WERI-Rb-1 (cell line): Measurements from ENCODE around the gene FMN2.

ENCODE experiments used
- DNase-seq: peaks from one replicate; pipeline ENCODE4 v3.0.0-alpha.2; 2020
- H3K27ac ChIP-seq: fragments of 250-450 bp; sonication (Bioruptor Pico); 2 replicates; pipeline ENCODE4 v1.5.1; 2020; ENCODE audit warnings: mild to moderate bottlenecking, moderate library complexity
- H3K27me3 ChIP-seq: fragments of 250-450 bp; sonication (Bioruptor Pico); 2 replicates; pipeline ENCODE4 v1.5.1; 2021; ENCODE audit warnings: mild to moderate bottlenecking, low read depth, moderate library complexity; ENCODE audit not compliant: insufficient read depth, severe bottlenecking
- H3K36me3 ChIP-seq: fragments of 250-450 bp; sonication (Bioruptor Pico); 2 replicates; pipeline ENCODE4 v1.5.1; 2020; ENCODE audit warnings: mild to moderate bottlenecking, moderate library complexity
- H3K4me3 ChIP-seq: 2 replicates; pipeline ENCODE4 v1.5.1; 2011; ENCODE audit warnings: low read depth, mild to moderate bottlenecking, control low read depth, low read length
- H3K9me3 ChIP-seq: fragments of 250-450 bp; sonication (Bioruptor Pico); 2 replicates; pipeline ENCODE4 v1.5.1; 2021; ENCODE audit warnings: mild to moderate bottlenecking, moderate library complexity; ENCODE audit not compliant: severe bottlenecking
- CTCF ChIP-seq: IDR thresholded peaks from 2 replicates; pipeline ENCODE4 v1.5.1; 2011; ENCODE audit warnings: low read depth, mild to moderate bottlenecking, control low read depth, inconsistent platforms, low read length

The FMN2 gene

GRCh38 chr1:240217403-240217802 lies 125.7 kb downstream of the FMN2 start:
- Histone ChIP-seq H3K27me3 (no peaks in the 10 kb centered on the region), H3K4me3 (no peak overlapping the region), H3K27ac (no peak overlapping the region), H3K9me3 (no peaks in the 10 kb centered on the region), H3K36me3 (peaks cover 60% of the 10 kb centered on the region)
- no peak for TF ChIP-seq CTCF
- DNase-seq: no peak

GRCh38 chr1:240219104-240219503 lies 127.4 kb downstream of the FMN2 start:
- Histone ChIP-seq H3K4me3 (no peak overlapping the region), H3K36me3 (peaks cover 52% of the 10 kb centered on the region), H3K27ac (no peak overlapping the region), H3K27me3 (no peaks in the 10 kb centered on the region), H3K9me3 (no peaks in the 10 kb centered on the region)
- no peak for TF ChIP-seq CTCF
- no peak for DNase-seq

- no peak for DNase-seq
- Histone ChIP-seq H3K4me3 (no peak overlapping the region), H3K36me3 (peaks cover 68% of the 10 kb centered on the region), H3K9me3 (no peaks in the 10 kb centered on the region), H3K27ac (no peak overlapping the region), H3K27me3 (no peaks in the 10 kb centered on the region)
- TF ChIP-seq CTCF: no peak
Observed at GRCh38 chr1:240226102-240226501, 134.4 kb downstream of the FMN2 start.

- no peaks in the 10 kb centered on the region for H3K9me3 ChIP-seq
- no peak for DNase-seq
- H3K27ac ChIP-seq: no peak overlapping the region
- peaks cover 80% of the 10 kb centered on the region for H3K36me3 ChIP-seq
- H3K27me3 ChIP-seq: no peaks in the 10 kb centered on the region
- no peak overlapping the region for H3K4me3 ChIP-seq
- TF ChIP-seq CTCF: no peak
Observed at GRCh38 chr1:240230816-240231215, 139.1 kb downstream of the FMN2 start.

- DNase-seq: no peak
- Histone ChIP-seq H3K9me3 (no peaks in the 10 kb centered on the region), H3K4me3 (no peak overlapping the region), H3K27ac (no peak overlapping the region), H3K27me3 (no peaks in the 10 kb centered on the region), H3K36me3 (peaks cover 80% of the 10 kb centered on the region)
- no peak for TF ChIP-seq CTCF
Observed at GRCh38 chr1:240232530-240232929, 140.8 kb downstream of the FMN2 start.

- Histone ChIP-seq H3K27ac (no peak overlapping the region), H3K9me3 (no peaks in the 10 kb centered on the region), H3K36me3 (peaks cover 85% of the 10 kb centered on the region), H3K27me3 (no peaks in the 10 kb centered on the region), H3K4me3 (no peak overlapping the region)
- no peak for DNase-seq
- TF ChIP-seq CTCF: no peak
Observed at GRCh38 chr1:240234485-240235210, 143.0 kb downstream of the FMN2 start.
